HEK293 (cell line): ENCODE results near the gene SBK2.

Experiments used
- CTCF ChIA-PET: fragments of 350-600 bp; formaldehyde crosslinking; extraction: SDS; loops from one replicate; lab custom pipeline; 2021; ENCODE audit warnings: antibody characterized with exemption; lab: Yijun Ruan, JAX
- POLR2A ChIA-PET: fragments of 300-600 bp; formaldehyde crosslinking; extraction: SDS; loops from one replicate; lab custom pipeline; 2020; ENCODE audit warnings: antibody characterized with exemption, inconsistent platforms; lab: Yijun Ruan, JAX
- H3K27ac ChIP-seq: fragments of 200-500 bp; sonication (Bioruptor generic); 2 replicates; pipeline ENCODE4 v1.5.1; 2014; ENCODE audit warnings: low read depth, low read length, control low read depth, inconsistent platforms; ENCODE audit errors: extremely low read depth
- H3K36me3 ChIP-seq, 2 experiments: fragments of 200-500 bp in 1 of 2; sonication (Bioruptor generic) in 1 of 2; 1 replicate in 1 of 2; 2 replicates in 1 of 2; pipeline ENCODE4 v1.5.1; 2014 to 2017; ENCODE audit warnings: inconsistent platforms in 2 of 2, low read length in 2 of 2; ENCODE audit not compliant: control insufficient read depth in 2 of 2, insufficient read depth in 1 of 2
- H3K4me1 ChIP-seq: fragments of 200-500 bp; sonication (Bioruptor generic); 2 replicates; pipeline ENCODE4 v1.5.1; 2014; ENCODE audit warnings: mild to moderate bottlenecking, low read length, inconsistent platforms; ENCODE audit not compliant: control insufficient read depth, insufficient read depth
- H3K4me3 ChIP-seq: 2 replicates; pipeline ENCODE4 v1.5.1; 2011; ENCODE audit warnings: low read depth, mild to moderate bottlenecking, control low read depth, low read length, moderate library complexity
- H3K9me3 ChIP-seq: fragments of 200-500 bp; sonication (Bioruptor generic); 2 replicates; pipeline ENCODE4 v1.5.1; 2014; ENCODE audit warnings: low read depth, low read length, inconsistent platforms; ENCODE audit not compliant: control insufficient read depth, insufficient read depth
- GLIS1 ChIP-seq: fragments of 450-650 bp; formaldehyde crosslinking; IDR thresholded peaks from 2 replicates; pipeline ENCODE4 v1.5.1; 2016; ENCODE audit warnings: missing biosample characterization, missing genetic modification characterization
- GLIS2 ChIP-seq: fragments of 450-650 bp; formaldehyde crosslinking; IDR thresholded peaks from 2 replicates; pipeline ENCODE4 v1.5.1; 2016; ENCODE audit warnings: missing biosample characterization, missing genetic modification characterization
- IKZF3 ChIP-seq: fragments of 450-650 bp; IDR thresholded peaks from 2 replicates; pipeline ENCODE4 v1.5.0; 2018; ENCODE audit warnings: missing biosample characterization, mild to moderate bottlenecking, missing genetic modification characterization, moderate library complexity
- PATZ1 ChIP-seq: fragments of 450-650 bp; formaldehyde crosslinking; IDR thresholded peaks from 2 replicates; pipeline ENCODE4 v1.5.1; 2016; ENCODE audit warnings: missing biosample characterization, missing genetic modification characterization
- PRDM10 ChIP-seq: fragments of 450-650 bp; formaldehyde crosslinking; IDR thresholded peaks from 2 replicates; pipeline ENCODE4 v1.5.1; 2016; ENCODE audit warnings: missing biosample characterization, missing genetic modification characterization
- WT1 ChIP-seq: fragments of 450-650 bp; formaldehyde crosslinking; IDR thresholded peaks from 2 replicates; pipeline ENCODE4 v1.5.1; 2016; ENCODE audit warnings: missing biosample characterization, missing genetic modification characterization
- ZFHX2 ChIP-seq: fragments of 450-650 bp; formaldehyde crosslinking; conservative IDR thresholded peaks from 2 replicates; pipeline ENCODE4 v1.5.1; 2016; ENCODE audit warnings: missing biosample characterization, missing genetic modification characterization
- ZIC2 ChIP-seq: fragments of 450-650 bp; formaldehyde crosslinking; IDR thresholded peaks from 2 replicates; pipeline ENCODE4 v1.5.1; 2016; ENCODE audit warnings: missing biosample characterization, missing genetic modification characterization
- ZNF114 ChIP-seq: fragments of 450-650 bp; formaldehyde crosslinking; IDR thresholded peaks from 2 replicates; pipeline ENCODE4 v1.5.0; 2017; ENCODE audit warnings: missing biosample characterization, missing genetic modification characterization
- ZNF157 ChIP-seq: fragments of 450-650 bp; formaldehyde crosslinking; IDR thresholded peaks from 2 replicates; pipeline ENCODE4 v1.5.1; 2016; ENCODE audit warnings: missing biosample characterization, missing genetic modification characterization
- ZNF280C ChIP-seq: fragments of 450-650 bp; formaldehyde crosslinking; IDR thresholded peaks from 2 replicates; pipeline ENCODE4 v1.5.1; 2016; ENCODE audit warnings: missing biosample characterization, missing genetic modification characterization
- ZNF292 ChIP-seq: fragments of 450-650 bp; formaldehyde crosslinking; IDR thresholded peaks from 2 replicates; pipeline ENCODE4 v1.5.1; 2016; ENCODE audit warnings: low read depth, missing biosample characterization, missing genetic modification characterization, borderline replicate concordance
- ZNF335 ChIP-seq: fragments of 450-650 bp; formaldehyde crosslinking; conservative IDR thresholded peaks from 2 replicates; pipeline ENCODE4 v1.5.1; 2016; ENCODE audit warnings: missing biosample characterization, missing genetic modification characterization
- ZNF366 ChIP-seq: fragments of 450-650 bp; formaldehyde crosslinking; conservative IDR thresholded peaks from 2 replicates; pipeline ENCODE4 v1.5.1; 2016; ENCODE audit warnings: missing biosample characterization, missing genetic modification characterization
- ZNF585B ChIP-seq: fragments of 450-650 bp; formaldehyde crosslinking; IDR thresholded peaks from 2 replicates; pipeline ENCODE4 v1.5.1; 2016; ENCODE audit warnings: missing biosample characterization, missing genetic modification characterization

SBK2 gene

GRCh38 chr19:55491546-55492360 is 45.2 kb downstream of the SBK2 start:
- Histone ChIP-seq H3K4me3 (no peak overlapping the region), H3K9me3 (no peaks in the 10 kb centered on the region), H3K27ac (no peak overlapping the region), H3K4me1 (peaks cover 8% of the 10 kb centered on the region), H3K36me3 (no peaks in the 10 kb centered on the region)
- CTCF ChIA-PET: interaction anchor here (0.6 to 4.4 kb wide), 5 partner anchors 11 to 129 kb away, joined by 3 to 28 read pairs (median 8); partner anchors contain the start of gene ZNF865
- POLR2A ChIA-PET: interaction anchor here (0.5 to 0.6 kb wide), 3 partner anchors 19 to 143 kb away, joined by 3 to 8 read pairs (median 4); partner anchors contain the start of gene ZNF784
- TF ChIP-seq ZNF292 (no peak), GLIS2 (tag by site-specific recombination) (peak; percentile 40; the same call in 1 of the 2 replicates), ZNF585B (tag by site-specific recombination) (no peak), ZNF366 (peak; percentile 86)

- ChIA-PET CTCF (interaction anchor here (1.8 to 4.4 kb wide), 3 partner anchors 14 to 116 kb away, joined by 8 to 28 read pairs (median 12); partner anchors contain the start of gene ZNF865), POLR2A (interaction anchor here (0.5 to 0.6 kb wide), 2 partner anchors 29 to 144 kb away, joined by 3 to 4 read pairs; no protein-coding TSS in a partner anchor)
- no peaks in the 10 kb centered on the region for H3K36me3 ChIP-seq
- no peaks in the 10 kb centered on the region for H3K9me3 ChIP-seq
- H3K4me3 ChIP-seq: no peak overlapping the region
- TF ChIP-seq GLIS2 (tag by site-specific recombination) (peak; percentile 9; the same call in 1 of the 2 replicates), ZNF114 (no peak), ZFHX2 (peak; percentile 46; the same call in 1 of the 2 replicates), ZNF335 (tag by site-specific recombination) (peak; percentile 39; the same call in 1 of the 2 replicates), ZNF280C (tag by site-specific recombination) (no peak)
- peaks cover 16% of the 10 kb centered on the region for H3K4me1 ChIP-seq
- H3K27ac ChIP-seq: no peak overlapping the region
Observed at GRCh38 chr19:55490478-55491432, 46.2 kb downstream of the SBK2 start.

DNA sequence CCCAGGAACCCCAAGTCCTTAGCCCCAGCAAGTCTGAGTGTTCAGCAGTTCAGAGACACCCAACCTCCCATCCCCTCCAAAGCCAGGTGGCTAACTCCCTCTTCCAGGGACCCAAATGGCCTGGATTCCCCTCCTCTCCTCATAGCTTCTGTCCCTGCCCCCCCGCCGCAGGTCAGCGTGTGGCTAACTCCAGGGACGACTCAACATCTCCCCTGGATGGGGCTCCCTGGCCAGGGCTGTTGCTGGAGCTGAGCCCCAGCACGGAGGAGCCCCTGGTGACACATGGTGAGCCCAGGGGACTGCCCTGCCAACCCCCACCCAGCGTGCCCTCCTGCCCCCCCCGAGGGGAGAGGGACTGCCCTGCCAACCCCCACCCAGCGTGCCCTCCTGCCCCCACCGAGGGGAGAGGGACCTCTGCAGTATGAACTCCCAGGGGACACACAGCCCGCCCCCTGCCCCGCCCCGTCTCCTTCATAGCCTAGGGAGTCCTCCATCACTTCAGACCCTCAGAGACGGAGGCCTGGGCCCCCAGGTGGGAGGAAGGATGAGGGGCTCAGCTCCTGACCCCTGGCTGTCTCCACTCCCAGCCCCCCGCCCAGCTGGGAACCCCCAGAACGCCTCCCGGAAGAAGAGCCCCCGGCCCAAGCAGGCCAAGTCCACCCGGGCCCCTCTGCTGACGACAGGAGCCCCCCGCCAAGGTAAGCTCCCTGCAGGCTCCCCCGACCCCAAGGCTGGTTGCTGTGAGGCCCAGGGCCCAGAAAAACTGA is 47.0 kb downstream of the SBK2 start:
- Histone ChIP-seq H3K9me3 (no peaks in the 10 kb centered on the region), H3K36me3 (no peaks in the 10 kb centered on the region), H3K4me1 (peaks cover 19% of the 10 kb centered on the region), H3K4me3 (no peak overlapping the region), H3K27ac (no peak overlapping the region)
- ChIA-PET POLR2A (interaction anchor here (0.6 kb wide), 1 partner anchor 28 kb away, joined by 3 read pairs; no protein-coding TSS in a partner anchor), CTCF (interaction anchor here (1.1 to 4.4 kb wide), 3 partner anchors 14 to 165 kb away, joined by 8 to 28 read pairs (median 8); no protein-coding TSS in a partner anchor)
- TF ChIP-seq GLIS2 (tag by site-specific recombination) (peak; percentile 30; the same call in 1 of the 2 replicates), PRDM10 (0 out of 2 replicates have a peak, but pooled peaks have one; percentile 12), WT1 (tag by site-specific recombination) (no peak), PATZ1 (tag by site-specific recombination) (0 out of 2 replicates have a peak, but pooled peaks have one; percentile 12), ZIC2 (tag by site-specific recombination) (peak; percentile 65), ZNF157 (tag by site-specific recombination) (no peak), IKZF3 (tag by site-specific recombination) (no peak), GLIS1 (peak; percentile 62)
